K562 (cell line): Measurements from ENCODE around the gene RPS17. TPM values are rescaled to one million over a fixed set of nuclear protein-coding genes. Genes with fewer than 3 reads are reported as not detected.

ENCODE experiments used
- CHD4 ChIP-seq: fragments of 200-600 bp; sonication (generic); IDR thresholded peaks from 3 replicates; pipeline ENCODE4 v1.6.1; 2012; ENCODE audit warnings: low read depth, mild to moderate bottlenecking, mixed read lengths, low read length, inconsistent platforms; ENCODE audit not compliant: insufficient read depth, insufficient replicate concordance, poor library complexity, severe bottlenecking
- ERF ChIP-seq: fragments of 450-650 bp; formaldehyde crosslinking; IDR thresholded peaks from 2 replicates; pipeline ENCODE4 v1.4.0; 2020; ENCODE audit warnings: mild to moderate bottlenecking, mixed read lengths
- KDM5B ChIP-seq: fragments of 200-600 bp; sonication (generic); IDR thresholded peaks from 2 replicates; pipeline ENCODE4 v1.6.1; 2012; ENCODE audit warnings: low read depth, mild to moderate bottlenecking, moderate library complexity, low read length, control low read depth, inconsistent platforms; ENCODE audit not compliant: insufficient replicate concordance
- MLX ChIP-seq, 2 experiments: fragments of 450-650 bp in 1 of 2; sonication (generic) in 1 of 2; formaldehyde crosslinking; conservative IDR thresholded peaks; 2 replicates each; pipeline versions ENCODE4 v1.4.0 to v1.8.1; 2020 to 2022; ENCODE audit warnings: mild to moderate bottlenecking in 1 of 2, missing genetic modification reagents in 1 of 2
- PML ChIP-seq: IDR thresholded peaks from 2 replicates; pipeline ENCODE4 v1.6.1; 2012; ENCODE audit warnings: low read length, inconsistent platforms
- POLR2B ChIP-seq: fragments of 450-650 bp; IDR thresholded peaks from 2 replicates; pipeline ENCODE4 v1.6.1; 2018; ENCODE audit warnings: low read depth; ENCODE audit not compliant: partially characterized antibody
- RFX1 ChIP-seq: fragments of 450-650 bp; IDR thresholded peaks from 2 replicates; pipeline ENCODE4 v1.6.1; 2016; ENCODE audit warnings: mild to moderate bottlenecking, moderate library complexity
- SRF ChIP-seq, 2 experiments: fragments of 250-450, 450-650 bp in 1 of 2; sonication (Bioruptor Pico) in 1 of 2; sonication (generic) in 1 of 2; formaldehyde crosslinking; IDR thresholded peaks; 2 replicates each; pipeline versions ENCODE4 v1.5.0 to v1.5.1; 2020 to 2022; ENCODE audit warnings: mild to moderate bottlenecking in 1 of 2, missing genetic modification reagents in 1 of 2
- TEAD1 ChIP-seq, 2 experiments: fragments of 450-650 bp in 1 of 2; sonication (generic) in 1 of 2; formaldehyde crosslinking; IDR thresholded peaks; 2 replicates each; pipeline versions ENCODE4 v1.4.0 to v1.8.0; 2020 to 2022; ENCODE audit warnings: mild to moderate bottlenecking in 2 of 2, missing genetic modification reagents in 1 of 2
- TGIF2 ChIP-seq: sonication (generic); formaldehyde crosslinking; IDR thresholded peaks from 2 replicates; pipeline ENCODE4 v1.8.1; 2022; ENCODE audit warnings: mild to moderate bottlenecking, missing genetic modification reagents, moderate library complexity
- THRB ChIP-seq: fragments of 450-650 bp; formaldehyde crosslinking; conservative IDR thresholded peaks from 2 replicates; pipeline ENCODE4 v1.4.0; 2022; ENCODE audit warnings: mild to moderate bottlenecking, missing genetic modification characterization
- ZBTB17 ChIP-seq: fragments of 450-650 bp; formaldehyde crosslinking; IDR thresholded peaks from 2 replicates; pipeline ENCODE4 v1.4.0; 2020; ENCODE audit warnings: mild to moderate bottlenecking
- ZBTB34 ChIP-seq: fragments of 250-450 bp; sonication (Bioruptor Pico); IDR thresholded peaks from 2 replicates; pipeline ENCODE4 v1.8.0; 2021; ENCODE audit warnings: mild to moderate bottlenecking, moderate library complexity
- ZBTB9 ChIP-seq: fragments of 450-650 bp; formaldehyde crosslinking; IDR thresholded peaks from 2 replicates; pipeline ENCODE4 v1.4.0; 2020; ENCODE audit warnings: mild to moderate bottlenecking, moderate library complexity
- ZNF140 ChIP-seq: fragments of 250-450 bp; sonication (Bioruptor Pico); IDR thresholded peaks from 2 replicates; pipeline ENCODE4 v1.8.0; 2021; ENCODE audit warnings: moderate library complexity, mild to moderate bottlenecking, inconsistent platforms
- polyA plus RNA-seq, 8 experiments: library from polyadenylated mRNA; depleted of rRNA in 4 of 8; stranded (reverse) in 5 of 8; unstranded in 3 of 8; fragments of >200 nt; fragmentation: Nextera tagmentation in 2 of 8; fragmentation: Illumina TruSeq in 1 of 8; extraction: Ambion mirVana in 2 of 8; extraction: Trizol in 1 of 8; gene quantifications; 2 replicates each; pipeline versions ENCODE4 v1.2.1 to v1.2.3, GENCODE V29; 2011 to 2014; ENCODE audit warnings: inconsistent platforms in 1 of 8, missing spikeins in 1 of 8
- total RNA-seq, 7 experiments: library from RNA; depleted of rRNA in 6 of 7; stranded (reverse); fragments of >200 nt in 6 of 7; fragmentation: Illumina TruSeq in 2 of 7; extraction: Trizol in 2 of 7; gene quantifications; 2 replicates each; pipeline versions ENCODE4 v1.2.1 to v1.2.3, GENCODE V29; 2011 to 2021; ENCODE audit warnings: low replicate concordance in 1 of 7

Gene RPS17
- total and polyA plus RNA-seq, 9 of the 15 experiments (the other 6 are each of a cell fraction or from before 2014, with no cell fraction given): 1,988 to 6,515 (median 5,229) TPM

GRCh38 chr15:82535566-82536408 lies 4.5 kb downstream of the RPS17 start (continued):
- TF ChIP-seq ERF (CRISPR knock-in tag) (peak; percentile 78), ZBTB34 (CRISPR knock-in tag) (no peak), KDM5B (peak; percentile 50), ZNF140 (CRISPR knock-in tag) (no peak), RFX1 (no peak), ZBTB9 (CRISPR knock-in tag) (peak; percentile 51; the same call in 1 of the 2 replicates), TGIF2 (CRISPR knock-in tag) (peak; percentile 62; the same call in 1 of the 2 replicates), SRF (CRISPR knock-in tag; IDR thresholded peaks at IDR 0.05) (0 out of 4 replicates have a peak, but pooled peaks of 1 of the 2 experiments have one; percentile 8), CHD4 (no peak), PML (peak; percentile 75), TEAD1 (CRISPR knock-in tag; IDR thresholded peaks at IDR 0.05) (peak in 1 of 2 experiments; percentile 73; a peak in 1 of 4 replicates), MLX (CRISPR knock-in tag; conservative IDR thresholded peaks at IDR 0.05) (0 out of 4 replicates have a peak, but pooled peaks of 1 of the 2 experiments have one; percentile 40), ZBTB17 (CRISPR knock-in tag) (0 out of 2 replicates have a peak, but pooled peaks have one; percentile 33), THRB (CRISPR knock-in tag) (peak; percentile 40; the same call in 1 of the 2 replicates), POLR2B (peak; percentile 84)
